Hepatocyte (in vitro differentiated cells): ENCODE results near the gene STOM.

Experiments used
- CTCF ChIP-seq: fragments of 200-600 bp; sonication (generic); IDR thresholded peaks from 2 replicates; pipeline ENCODE4 v1.5.1; 2016; ENCODE audit warnings: antibody characterized with exemption, mild to moderate bottlenecking; ENCODE audit not compliant: poor library complexity
- EZH2 ChIP-seq: fragments of 200-600 bp; sonication (generic); IDR thresholded peaks from 2 replicates; pipeline ENCODE4 v1.6.1; 2016; ENCODE audit warnings: antibody characterized with exemption, mild to moderate bottlenecking, borderline replicate concordance

GRCh38 chr9:121318631-121319382 lies 51.2 kb downstream of the STOM start:
- TF ChIP-seq CTCF, result no peak
- TF ChIP-seq EZH2, result no peak
